Measurements from ENCODE around the gene PSMA3. TPM values are rescaled to one million over a fixed set of nuclear protein-coding genes. Genes with fewer than 3 reads are reported as not detected.

Gene PSMA3
- total RNA-seq, 2 donors from 2014 or later, result 116 to 182 TPM

DNA sequence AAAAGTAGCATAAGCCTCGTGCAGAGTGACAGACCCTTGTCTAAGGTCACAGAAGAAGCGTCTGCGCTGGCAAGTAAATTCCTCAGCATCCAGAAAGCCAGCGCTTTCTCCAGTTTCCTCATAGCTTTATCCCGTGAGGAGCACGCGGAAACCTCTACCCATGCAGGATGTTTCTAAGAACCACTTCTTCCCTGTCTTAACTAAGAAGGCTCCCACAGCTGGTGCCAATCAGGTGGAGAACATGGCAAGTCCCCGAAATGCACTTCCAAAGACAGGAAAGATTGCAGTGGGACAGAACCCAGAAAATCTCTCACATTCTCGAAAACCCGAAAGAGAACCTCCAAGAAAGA lies 52.7 kb downstream of the PSMA3 start:
- intact Hi-C loops (cut with DNase I), result loop anchor here (5.0 kb wide), 1 partner anchor 50 kb away; no protein-coding TSS in a partner anchor
- Histone ChIP-seq H3K4me1 (peaks cover 8% of the 10 kb centered on the region), H3K36me3 (peaks cover 8% of the 10 kb centered on the region), H3K4me3 (peak overlapping the region; percentile 100), H3K27ac (peak overlapping the region; percentile 94), H3K27me3 (no peaks in the 10 kb centered on the region), H3K9ac (ENCODE audit: low read depth in 2 of 2, low read length in 2 of 2) (peak overlapping the region; percentile 71 to 98), H3K9me3 (no peaks in the 10 kb centered on the region)
- no peak for DNase-seq
- TF ChIP-seq, protein P1, sequence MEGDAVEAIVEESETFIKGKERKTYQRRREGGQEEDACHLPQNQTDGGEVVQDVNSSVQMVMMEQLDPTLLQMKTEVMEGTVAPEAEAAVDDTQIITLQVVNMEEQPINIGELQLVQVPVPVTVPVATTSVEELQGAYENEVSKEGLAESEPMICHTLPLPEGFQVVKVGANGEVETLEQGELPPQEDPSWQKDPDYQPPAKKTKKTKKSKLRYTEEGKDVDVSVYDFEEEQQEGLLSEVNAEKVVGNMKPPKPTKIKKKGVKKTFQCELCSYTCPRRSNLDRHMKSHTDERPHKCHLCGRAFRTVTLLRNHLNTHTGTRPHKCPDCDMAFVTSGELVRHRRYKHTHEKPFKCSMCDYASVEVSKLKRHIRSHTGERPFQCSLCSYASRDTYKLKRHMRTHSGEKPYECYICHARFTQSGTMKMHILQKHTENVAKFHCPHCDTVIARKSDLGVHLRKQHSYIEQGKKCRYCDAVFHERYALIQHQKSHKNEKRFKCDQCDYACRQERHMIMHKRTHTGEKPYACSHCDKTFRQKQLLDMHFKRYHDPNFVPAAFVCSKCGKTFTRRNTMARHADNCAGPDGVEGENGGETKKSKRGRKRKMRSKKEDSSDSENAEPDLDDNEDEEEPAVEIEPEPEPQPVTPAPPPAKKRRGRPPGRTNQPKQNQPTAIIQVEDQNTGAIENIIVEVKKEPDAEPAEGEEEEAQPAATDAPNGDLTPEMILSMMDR (IDR thresholded peaks at IDR 0.05), result no peak

- H3K4me3 ChIP-seq, result peak overlapping the region; percentile 100
- H3K4me1 ChIP-seq, result peaks cover 8% of the 10 kb centered on the region
- peak overlapping the region; percentile 71 to 98 for H3K9ac ChIP-seq (ENCODE audit: low read depth in 2 of 2, low read length in 2 of 2)
- H3K36me3 ChIP-seq, result peaks cover 9% of the 10 kb centered on the region
- TF ChIP-seq, protein P1 (IDR thresholded peaks at IDR 0.05), result no peak
- DNase-seq, result peak; percentile 99
- H3K9me3 ChIP-seq, result no peaks in the 10 kb centered on the region
- H3K27me3 ChIP-seq, result no peaks in the 10 kb centered on the region
- H3K27ac ChIP-seq, result peak overlapping the region; percentile 96
- intact Hi-C loops (cut with DNase I), result loop anchor here (5.0 kb wide), 1 partner anchor 51 kb away; no protein-coding TSS in a partner anchor
Measured at GRCh38 chr14:58297762-58298476, 53.3 kb downstream of the PSMA3 start.

GRCh38 chr14:58298477-58299400 lies 54.1 kb downstream of the PSMA3 start, which contains the start of gene ARID4A:
Gene ARID4A, plus strand, starts transcription at chr14:58298555. Its CDS starts 1,300 bp downstream, at chr14:58299855.
- TF ChIP-seq, protein P1 (IDR thresholded peaks at IDR 0.05), result no peak
- peak within 1 kb of the TSS; percentile 100 for H3K4me3 ChIP-seq
- peaks cover 17% of the 10 kb centered on the region for H3K36me3 ChIP-seq
- H3K27ac ChIP-seq, result peak within 1 kb of the TSS; percentile 96
- H3K9me3 ChIP-seq, result no peaks in the 10 kb centered on the region
- H3K4me1 ChIP-seq, result peaks cover 8% of the 10 kb centered on the region
- intact Hi-C loops (cut with DNase I), result loop anchor here (5.0 kb wide), 1 partner anchor 51 kb away; no protein-coding TSS in a partner anchor
- H3K27me3 ChIP-seq, result no peaks in the 10 kb centered on the region
- DNase-seq, result peak; percentile 95
- peak within 1 kb of the TSS; percentile 94 to 98 for H3K9ac ChIP-seq (ENCODE audit: low read depth in 2 of 2, low read length in 2 of 2)

DNA sequence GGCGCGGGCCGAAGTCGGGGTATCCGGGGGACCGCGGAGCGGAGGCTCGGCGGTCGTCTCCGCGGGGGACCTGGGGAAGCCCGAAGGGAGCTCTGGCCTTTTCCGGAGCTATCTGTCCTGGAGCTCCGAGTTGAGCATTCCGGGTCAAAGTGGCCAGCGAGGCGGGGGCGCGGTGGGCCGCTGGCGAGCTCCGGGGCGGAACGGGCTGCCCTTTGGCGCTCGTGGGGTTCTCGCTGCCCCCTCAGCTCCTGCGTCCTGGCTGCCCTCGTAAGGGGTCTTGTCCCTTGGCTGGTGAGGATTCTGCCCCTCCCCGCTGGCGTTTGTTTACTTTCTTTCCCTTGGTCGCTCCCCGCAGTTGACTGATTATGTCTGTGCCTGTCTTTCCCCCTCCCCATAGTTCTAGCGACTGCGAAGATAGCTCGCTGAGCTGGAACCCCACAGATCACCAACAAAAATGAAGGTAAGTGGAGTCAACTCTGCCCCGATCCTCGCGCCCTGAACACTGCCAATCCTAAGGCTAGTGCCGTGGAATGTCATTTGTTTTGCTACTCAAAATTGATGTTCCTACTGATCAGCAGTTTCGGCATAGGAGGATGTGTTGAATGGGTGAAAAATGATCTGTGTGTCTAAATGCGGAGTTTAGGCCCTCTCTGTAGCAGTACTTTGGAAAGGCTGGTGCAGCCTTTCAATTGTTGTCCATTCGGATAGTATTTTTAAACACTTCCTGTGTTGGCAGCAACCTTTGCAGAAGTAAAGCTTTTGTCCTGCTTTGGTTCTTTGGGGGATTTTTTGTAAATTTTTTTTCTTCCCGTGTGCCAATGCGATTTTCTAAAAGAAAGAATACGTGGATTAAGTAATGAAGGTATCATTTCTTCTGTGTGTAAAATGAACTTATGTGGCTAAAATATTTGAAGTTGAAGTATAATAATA lies 55.0 kb downstream of the PSMA3 start:
- H3K9ac ChIP-seq (ENCODE audit: low read depth in 2 of 2, low read length in 2 of 2), result peak overlapping the region; percentile 84 to 94
- H3K27ac ChIP-seq, result peak overlapping the region; percentile 96
- intact Hi-C loops (cut with DNase I), result loop anchor here (5.0 kb wide), 1 partner anchor 52 kb away; no protein-coding TSS in a partner anchor
- H3K36me3 ChIP-seq, result peaks cover 11% of the 10 kb centered on the region
- TF ChIP-seq, protein P1 (IDR thresholded peaks at IDR 0.05), result no peak
- peak; percentile 57 for DNase-seq
- H3K9me3 ChIP-seq, result no peaks in the 10 kb centered on the region
- H3K4me3 ChIP-seq, result peak overlapping the region; percentile 100
- H3K27me3 ChIP-seq, result no peaks in the 10 kb centered on the region
- peaks cover 8% of the 10 kb centered on the region for H3K4me1 ChIP-seq
